ENCODE measurements around the gene RRAGD.
"Not testable (repeated sequence)": the region's sequence is repeated elsewhere in the genome, so short reads cannot be mapped to it uniquely, and the experiment has no call there.

The RRAGD gene

DNA sequence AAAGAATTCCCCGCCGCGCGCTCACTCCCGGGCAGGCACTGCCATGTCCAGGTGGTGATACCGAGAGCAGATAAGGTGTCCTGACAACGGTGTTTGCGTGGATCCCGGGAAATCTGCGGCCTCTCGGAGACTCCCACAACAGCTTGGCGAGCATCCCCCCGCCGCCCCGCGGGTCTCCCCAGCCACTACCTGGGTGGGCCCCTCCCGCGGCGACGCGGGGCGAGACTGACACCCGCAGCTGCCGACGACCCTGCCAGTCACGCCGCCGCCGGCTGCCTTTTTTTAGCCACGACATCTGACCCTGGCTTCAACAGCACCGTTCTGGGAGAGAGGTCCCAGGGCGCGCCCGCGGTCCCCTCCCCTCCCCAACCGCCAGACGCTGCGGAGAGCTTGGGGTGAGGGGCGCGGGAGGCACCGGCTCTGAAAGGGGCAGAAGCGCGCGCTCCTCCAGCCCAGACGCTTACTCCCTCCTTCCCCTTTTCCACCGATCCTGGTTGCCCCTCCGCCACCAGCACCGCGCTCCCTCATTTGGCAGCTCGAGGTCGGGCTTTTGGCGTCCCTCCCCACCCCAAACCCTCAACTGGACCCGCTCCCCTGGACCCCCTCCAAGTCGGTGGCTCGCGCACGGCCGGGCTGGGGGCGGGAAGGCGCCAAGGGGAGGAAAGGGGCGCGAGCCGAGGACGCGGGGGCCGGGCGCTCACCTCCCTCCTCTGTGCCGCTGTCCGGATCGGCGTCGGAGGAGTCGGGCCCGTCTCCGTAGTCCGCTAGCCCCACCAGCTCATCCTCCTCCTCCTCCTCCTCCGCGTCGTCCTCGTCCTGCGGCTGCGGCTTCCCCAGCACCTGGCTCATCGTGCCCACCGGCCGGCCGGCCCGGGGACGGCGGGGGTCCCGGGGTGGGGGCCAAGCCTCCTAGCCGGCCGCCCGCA is 665 bp downstream of the RRAGD start:
- DNase-seq: peak; percentile 65

DNA sequence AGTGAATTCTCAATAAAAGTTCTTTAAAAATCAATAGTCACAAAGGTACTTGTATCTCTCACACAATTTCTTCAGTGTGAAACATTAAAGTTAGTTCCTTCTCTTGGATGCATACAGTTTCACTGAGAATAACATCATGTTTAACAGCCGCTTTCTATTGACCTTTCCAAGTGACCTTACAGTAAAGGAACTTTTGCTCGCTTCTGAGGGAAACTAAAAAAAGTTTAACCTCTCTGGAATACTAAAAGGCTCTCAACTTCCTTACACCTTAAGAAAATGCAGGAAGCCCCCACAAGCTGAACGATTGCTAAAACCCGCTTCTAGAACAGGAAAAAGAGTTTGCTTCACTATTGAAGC is 1.3 kb downstream of the RRAGD start:
- no peak for DNase-seq

DNA sequence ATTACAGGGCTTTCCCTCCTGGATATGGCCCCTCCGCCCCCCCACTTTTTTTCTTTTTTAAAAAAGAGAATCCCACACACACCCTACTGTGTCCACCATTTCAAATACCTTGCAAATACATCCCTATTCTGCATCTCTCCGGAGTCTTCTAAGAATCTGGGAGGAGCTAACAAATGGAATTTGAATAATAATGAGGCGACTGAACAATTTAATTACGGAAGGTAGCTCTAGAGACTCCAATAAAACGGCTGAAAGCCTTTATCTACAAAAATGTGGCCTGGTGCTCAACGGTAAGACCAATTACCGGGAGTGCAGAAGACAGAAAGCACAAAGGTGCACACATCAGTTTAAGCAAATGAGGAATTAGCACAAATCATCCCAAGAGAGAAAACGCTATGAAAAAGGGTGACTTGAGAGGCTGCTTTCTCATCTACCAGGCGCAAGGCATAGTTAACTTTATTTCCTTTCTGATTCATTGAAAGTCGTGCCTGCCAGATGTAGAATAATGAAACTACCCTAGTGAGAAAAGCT is 1.8 kb downstream of the RRAGD start:
- peak; percentile 19 for DNase-seq

DNA sequence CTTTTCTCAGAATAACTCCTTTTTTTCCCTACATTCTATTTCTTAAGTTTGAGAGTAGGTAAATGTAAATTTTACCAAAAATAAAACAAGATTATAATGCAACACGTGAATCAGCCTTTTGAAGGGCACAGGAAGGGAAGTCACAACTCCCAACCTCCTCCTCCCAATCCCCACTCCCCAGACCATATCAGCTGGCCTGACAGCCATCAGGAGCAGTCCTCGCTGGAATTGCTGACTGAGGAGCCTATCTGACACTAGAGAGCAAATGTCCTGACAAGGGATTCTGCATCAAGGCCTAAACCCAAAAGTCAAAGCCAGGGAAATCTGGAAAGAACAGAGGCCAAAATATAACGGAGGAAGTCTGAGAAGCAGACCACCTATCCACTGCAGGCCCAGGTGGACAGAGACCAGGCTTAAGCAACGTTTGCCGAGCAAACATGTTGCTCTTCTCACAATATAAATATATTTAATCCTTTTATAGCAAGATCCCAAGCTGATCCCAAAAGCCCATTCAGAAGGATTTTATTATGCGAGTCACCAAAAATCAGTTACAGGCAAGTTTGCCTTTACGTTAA is 2.5 kb downstream of the RRAGD start:
- DNase-seq: peak; percentile 54

DNA sequence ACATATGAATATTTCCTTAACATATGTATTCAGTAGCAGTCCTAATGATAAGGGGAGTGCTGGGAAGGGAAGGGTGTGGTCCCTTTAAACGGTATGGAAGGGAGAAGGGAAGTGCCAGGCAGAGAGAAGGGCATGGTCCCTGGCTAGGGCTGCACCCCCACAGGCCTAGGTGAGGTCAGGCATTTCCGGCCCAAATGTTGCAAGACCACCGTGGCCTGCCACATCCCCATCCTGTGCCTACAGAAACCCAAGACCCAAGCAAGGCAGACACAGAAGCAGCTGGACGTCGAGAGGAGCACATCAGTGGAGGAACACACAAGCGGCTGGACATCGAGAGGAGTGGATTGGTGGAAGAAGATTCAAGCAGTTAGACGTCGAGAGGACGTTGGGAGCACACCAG is 5.9 kb downstream of the RRAGD start:
- no peak for DNase-seq

DNA sequence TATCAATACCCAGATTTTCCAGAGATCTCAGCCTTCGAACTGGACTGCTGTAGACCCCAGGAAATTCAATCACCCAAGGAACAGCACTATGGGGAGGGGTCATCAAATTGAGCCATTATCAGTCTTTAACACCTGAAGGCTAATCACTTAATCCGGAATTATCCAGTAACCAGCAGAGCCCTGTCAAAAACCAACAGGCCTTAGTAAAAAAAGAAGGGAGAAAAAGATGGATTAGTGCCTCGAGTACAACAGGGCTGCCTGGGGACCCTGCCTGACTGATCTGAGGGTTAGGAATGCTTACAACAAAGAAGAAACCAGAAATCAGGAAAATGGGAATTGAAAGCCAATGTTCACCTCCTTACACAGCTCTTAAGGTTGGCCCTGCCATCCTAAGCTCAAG is 7.6 kb downstream of the RRAGD start:
- DNase-seq: peak; percentile 70

DNA sequence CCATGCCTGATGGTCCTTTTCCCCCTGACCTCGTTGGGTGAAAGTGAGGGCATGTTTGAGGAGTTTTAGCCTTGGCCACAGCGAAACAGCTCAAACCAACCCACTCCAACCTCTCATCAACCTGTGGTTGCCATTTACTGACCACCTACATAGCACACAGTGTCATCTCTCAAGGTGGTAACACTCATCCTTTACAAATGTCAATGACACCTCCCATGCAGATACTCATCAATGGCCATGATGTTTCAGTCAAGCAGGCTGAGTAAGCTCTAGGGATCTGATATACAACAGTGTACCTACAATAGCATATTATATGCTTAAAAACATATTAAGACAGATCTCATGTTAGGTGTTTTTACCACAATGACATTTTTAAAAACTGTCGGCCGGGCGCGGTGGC is 9.3 kb downstream of the RRAGD start:
- no peak for DNase-seq

DNA sequence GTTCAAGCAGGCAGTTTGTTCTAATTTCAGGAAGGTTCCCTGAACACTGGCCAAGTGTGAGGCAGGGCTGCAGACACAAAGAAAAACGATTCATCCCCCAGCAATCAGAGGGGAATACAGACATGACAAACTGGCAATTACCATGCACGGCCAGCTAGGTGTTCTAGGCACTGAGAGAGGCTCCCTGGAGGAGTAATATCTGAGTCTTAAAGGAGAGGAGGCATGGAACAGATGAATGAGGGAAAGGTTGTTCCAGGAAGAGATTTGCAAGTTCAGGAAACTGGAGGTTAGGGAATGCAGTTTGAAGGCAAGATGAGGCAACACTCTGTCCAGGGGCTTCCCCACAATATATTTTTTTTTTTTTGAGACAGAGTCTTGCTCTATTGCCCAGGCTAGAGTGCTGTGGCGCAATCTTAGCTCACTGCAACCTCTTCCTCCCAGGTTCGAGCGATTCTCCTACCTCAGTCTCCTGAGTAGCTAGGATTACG is 11.1 kb downstream of the RRAGD start:
- no peak for DNase-seq

DNA sequence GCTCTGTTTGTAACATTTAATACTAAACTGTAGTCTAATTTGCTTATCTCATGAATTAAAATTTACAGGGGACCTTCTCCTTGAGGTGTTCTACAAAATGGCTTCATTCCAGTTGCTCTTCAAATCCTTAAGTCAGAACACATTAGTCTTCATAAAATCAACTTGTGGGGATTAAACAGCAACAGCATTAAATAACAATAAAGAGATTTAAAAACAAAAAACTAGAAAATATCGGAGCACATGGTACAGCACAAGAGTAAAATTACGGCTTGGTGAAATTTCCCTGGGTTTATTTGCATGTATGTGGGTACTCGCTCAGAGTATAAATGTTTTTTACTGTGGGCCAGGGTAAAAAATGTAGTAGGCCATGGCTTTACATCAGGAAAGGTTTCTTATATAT is 12.0 kb downstream of the RRAGD start:
- DNase-seq: no peak

DNA sequence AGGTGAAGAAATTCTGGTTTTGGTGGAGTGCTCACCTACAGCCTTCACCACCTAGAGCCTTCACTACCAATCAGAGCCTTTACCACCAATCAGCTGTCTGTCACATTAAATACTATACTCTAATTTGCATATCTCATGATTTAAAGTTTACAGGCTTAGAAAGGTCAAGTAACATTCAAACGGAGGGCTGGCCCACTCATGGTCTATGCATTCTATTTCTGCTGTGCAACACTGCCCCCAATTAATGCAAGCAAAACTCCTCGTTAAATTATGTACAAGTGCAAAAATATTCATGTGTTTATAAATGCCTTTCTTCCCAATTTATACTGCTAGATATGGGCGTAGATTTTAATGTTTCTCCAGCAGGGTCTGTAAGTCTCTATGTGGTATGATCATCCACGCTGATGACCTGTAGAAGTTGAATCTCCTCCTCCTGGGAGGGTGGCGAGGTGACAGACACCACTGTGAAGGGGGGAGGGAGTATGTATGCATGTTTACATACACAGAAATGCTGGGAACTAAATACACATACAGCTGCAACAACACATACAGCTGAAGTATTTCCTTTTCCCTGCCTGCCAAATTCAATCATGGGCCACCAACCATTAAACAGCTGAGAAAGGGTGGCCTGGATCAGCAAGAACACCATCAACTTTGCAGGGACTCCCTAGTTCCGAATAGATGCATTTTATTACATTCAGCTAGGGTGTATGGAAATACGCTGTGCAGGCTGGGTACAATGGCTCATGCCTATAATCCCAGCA is 13.1 kb downstream of the RRAGD start:
- DNase-seq: no peak

DNA sequence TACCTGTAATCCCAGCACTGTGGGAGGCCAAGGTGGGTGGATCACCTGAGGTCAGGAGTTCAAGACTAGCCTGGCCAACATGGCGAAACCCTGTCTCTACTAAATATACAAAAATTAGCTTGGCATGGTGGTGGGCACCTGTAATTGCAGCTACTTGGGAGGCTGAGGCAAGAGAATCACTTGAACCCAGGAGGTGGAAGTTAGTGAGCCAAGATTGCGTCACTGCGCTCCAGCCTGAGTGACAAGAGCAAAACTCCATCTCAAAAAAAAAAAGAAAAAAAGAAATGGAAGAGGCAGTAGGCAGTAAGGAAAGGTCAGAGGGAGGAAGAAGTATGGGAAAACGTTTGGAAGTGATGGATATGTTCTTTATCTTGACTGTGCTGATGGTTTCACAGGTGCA is 14.2 kb downstream of the RRAGD start:
- DNase-seq: not testable (repeated sequence)

DNA sequence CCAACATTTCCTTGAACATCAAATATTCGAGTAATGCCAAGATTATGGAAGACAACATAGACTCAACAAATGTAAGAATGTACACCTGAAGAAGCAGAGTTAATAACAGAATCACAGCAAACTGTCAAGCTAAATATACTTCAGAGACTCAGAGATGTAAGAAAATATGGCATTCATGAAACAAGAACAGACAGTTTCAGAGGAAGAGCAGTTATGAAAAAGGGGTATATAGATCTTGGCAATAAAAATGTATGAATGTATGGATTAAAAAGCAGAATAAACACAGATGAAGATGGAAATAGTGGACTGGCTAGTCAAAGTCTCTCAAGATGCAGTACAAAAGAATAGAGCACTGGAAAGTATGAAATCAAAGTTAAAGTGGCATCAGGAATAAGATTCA is 18.4 kb downstream of the RRAGD start:
- DNase-seq: no peak

DNA sequence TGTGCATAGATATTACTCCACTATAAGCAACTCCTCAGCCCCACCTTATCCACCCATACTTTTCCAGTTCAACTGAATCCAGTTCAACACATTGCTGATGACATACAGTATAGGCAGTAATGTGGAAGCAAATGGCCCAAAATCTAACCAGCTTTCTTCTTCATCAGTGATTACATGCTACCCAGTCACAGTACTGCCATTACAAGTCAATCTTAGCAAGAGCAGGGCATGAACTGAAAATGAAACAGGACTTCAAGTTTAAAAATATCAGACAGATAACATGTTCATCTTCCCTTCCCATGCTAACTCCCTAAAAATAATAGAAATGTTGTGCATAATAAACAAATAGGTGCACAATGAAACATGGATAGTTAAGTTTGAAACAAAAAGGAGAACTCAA is 19.2 kb downstream of the RRAGD start:
- no peak for DNase-seq

DNA sequence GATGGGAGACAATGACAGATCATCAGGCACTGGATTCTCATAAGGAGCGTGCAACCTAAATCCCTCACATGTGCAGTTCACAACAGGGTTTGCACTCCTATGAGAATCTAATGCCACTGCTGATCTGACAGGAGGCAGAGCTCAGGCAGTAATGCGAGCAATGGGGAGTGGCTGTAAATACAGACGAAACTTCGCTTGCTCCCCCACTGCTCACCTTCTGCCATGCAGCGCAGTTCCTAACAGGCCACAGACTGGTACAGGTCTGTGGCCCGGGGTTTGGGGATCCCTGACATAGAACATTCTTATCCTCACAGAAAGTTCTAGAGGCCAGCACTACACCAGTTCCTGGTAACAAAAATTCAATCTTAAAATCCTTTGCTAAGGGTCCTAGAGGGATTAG is 23.2 kb downstream of the RRAGD start:
- DNase-seq: no peak

DNA sequence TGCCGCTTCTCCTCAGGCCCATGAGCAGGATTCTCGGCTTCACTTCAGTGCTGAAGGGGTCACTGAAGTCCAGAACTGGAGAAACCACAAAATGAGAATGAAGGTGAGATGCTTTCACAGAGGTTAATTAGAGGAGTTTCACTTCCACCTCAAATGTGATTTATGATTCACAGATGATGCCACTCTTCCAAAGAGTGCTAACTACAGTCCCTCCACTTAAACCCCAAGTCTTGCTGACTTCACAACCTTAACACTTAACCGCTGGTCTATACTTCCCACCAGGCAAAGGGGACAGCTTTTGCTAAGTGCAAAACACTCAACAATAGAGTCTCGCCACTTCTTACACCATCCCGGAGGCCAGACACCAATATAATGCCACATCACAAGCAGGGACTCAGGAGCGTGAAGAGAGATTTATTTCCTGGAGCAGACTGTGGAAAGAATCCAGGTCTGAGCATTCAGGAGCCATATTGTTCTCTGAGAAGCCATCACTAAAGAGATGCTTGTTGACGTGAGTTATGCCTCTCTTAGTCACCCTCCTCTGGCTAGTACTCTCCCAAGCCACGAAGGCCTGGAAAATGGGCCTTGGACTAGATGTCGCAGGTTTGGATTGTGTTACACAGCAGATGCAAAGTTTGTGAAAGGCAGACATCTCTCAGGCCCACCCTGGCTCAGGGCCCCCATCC is 24.4 kb downstream of the RRAGD start:
- DNase-seq: no peak

DNA sequence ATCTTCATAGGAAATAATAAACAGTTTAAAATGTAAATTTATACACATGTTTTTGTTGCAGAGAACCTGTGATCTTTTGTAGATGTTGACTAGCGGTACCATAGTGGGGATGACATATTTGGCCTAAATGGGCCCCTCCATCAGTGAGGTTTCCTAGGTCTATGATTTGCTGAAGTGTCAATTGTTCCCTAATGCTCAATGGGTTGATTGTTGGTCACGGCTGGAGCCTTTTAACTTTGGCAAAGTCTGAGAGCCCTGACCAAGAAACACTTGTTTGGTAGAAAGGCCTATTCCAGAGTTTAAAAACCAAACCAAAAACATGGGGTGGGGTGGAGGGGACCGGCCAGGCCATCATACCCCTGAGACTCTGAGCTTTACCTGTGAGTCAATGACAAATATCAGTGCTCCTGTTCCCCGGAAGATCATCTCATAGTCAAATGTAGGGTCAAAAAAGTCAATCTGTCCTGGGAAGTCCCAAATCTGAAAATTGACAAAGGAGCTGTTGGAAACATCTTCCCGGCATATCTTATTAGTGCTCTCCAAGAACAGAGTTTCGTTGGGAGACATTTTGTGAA is 25.1 kb downstream of the RRAGD start:
- DNase-seq: no peak

DNA sequence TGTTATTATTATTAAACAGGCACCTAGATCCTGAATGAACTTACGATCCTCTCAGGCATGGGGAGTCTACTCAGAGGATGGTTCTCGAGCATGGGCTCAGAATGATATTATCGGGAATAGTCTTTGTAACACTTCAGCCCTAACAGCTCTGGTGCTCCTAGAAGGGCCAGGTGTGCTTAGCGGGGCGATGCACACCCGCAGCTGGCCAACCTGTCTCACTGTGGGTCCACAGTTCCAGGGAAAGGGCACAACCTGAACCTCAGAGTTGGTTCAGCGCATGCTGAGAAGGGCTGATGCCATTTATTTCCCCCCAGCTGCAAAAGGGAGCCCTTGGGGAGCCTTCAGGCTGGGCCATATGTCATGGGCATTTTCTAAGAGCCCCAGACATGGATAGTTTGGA is 26.2 kb downstream of the RRAGD start:
- no peak for DNase-seq

DNA sequence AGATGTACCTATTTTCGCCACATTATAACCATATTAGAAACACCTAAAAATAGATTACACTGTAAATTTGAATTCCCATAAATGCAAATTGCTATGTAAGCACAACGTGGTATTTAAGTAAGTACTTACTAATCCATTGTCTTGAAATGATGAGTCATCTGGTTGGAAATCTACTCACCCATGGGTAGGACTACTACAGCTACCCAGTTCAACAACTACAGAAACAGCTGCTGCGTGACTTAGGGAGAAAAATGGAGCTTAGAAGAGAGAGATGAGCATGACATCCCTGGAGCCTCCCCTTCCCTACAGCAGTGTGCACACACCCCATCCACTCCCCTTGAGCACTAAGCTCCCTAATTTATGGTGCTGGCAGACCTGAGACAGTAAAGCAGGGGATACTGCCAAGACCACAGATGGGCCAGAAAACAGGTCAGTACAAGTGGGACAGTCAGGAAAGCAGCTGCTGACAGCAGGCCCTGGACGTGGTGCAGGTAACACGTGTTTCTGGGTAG is 26.9 kb downstream of the RRAGD start:
- DNase-seq: peak; percentile 89

DNA sequence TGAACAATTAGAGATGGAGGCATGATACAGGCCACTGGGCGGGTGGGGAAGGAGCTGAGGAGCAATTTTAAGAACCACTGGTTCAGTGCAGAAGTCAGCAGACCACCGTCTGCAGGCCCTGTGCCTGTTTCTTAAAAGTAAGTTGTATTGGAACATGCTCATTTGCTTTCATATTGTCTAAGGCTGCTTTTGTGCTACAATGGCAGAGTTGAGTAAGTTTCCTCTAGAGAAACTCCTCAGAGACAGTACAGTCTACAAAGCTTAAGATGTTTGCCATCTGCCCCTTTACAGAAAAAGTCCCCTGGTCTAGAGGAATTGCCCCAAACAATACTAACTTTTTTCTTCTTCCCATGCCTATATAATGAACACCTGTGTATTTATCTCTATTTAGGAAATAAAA is 31.0 kb downstream of the RRAGD start:
- no peak for DNase-seq

DNA sequence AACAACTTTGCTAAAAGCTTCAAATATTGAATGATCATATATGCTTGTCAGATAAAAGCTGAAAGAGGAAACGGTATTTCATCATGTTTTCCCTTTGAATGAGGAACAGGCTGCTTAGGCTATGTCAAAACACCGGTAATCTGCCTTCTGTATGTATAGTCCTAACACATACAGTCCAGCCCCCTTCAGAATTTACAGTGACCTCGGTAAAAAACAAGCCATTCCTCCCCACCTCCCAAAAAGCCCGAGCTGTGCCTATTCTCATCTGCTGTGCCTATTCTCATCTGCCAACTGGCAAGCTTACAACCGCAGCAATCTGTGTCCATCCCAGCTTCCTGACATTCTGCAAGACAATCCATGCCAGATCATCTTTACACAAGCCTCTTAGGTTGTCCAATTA is 32.8 kb downstream of the RRAGD start:
- peak; percentile 57 for DNase-seq

DNA sequence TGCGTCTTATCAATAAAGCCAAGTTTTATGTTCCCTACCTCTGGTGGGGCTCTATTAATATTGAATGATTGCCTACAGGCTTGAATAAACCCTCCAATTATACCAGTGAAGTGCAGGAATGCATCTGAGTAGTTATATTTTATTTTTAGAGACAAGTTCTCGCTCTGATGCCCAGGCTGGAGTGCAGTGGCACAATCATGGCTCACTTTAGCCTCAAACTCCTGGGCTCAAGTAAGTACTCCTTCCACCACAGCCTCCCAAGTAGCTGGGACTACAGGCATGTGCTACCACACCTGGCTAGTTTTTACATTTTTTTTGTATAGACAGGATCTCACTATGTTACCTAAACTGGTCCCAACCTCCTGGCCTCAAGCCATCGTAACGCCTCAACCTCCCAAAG is 33.4 kb downstream of the RRAGD start:
- DNase-seq: no peak
